Ascending aorta (tissue), 2 donors: Measurements from ENCODE around the gene CCDC63. TPM values are rescaled to one million over a fixed set of nuclear protein-coding genes. Genes with fewer than 3 reads are reported as not detected.

Experiments used
- DNase-seq, 2 donors: peaks; one replicate each; pipeline ENCODE4 v3.0.0-alpha.2; 2019; ENCODE audit warnings: low spot score in 2 of 2
- H3K27ac ChIP-seq, 2 donors: fragments of 200-600 bp; sonication (generic); one replicate each; pipeline ENCODE4 v1.5.1; 2016 to 2017; ENCODE audit warnings: mild to moderate bottlenecking in 1 of 2
- H3K27me3 ChIP-seq: fragments of 200-600 bp; sonication (generic); one replicate; pipeline ENCODE4 v1.5.1; 2017
- H3K36me3 ChIP-seq, 2 donors: fragments of 200-600 bp; sonication (generic); one replicate each; pipeline ENCODE4 v1.5.1; 2016
- H3K4me1 ChIP-seq, 2 donors: fragments of 200-600 bp; sonication (generic); one replicate each; pipeline ENCODE4 v1.5.1; 2016 to 2017; ENCODE audit warnings: mild to moderate bottlenecking in 1 of 2
- H3K4me3 ChIP-seq, 2 donors: fragments of 200-600 bp; sonication (generic); one replicate each; pipeline ENCODE4 v1.5.1; 2016 to 2017; ENCODE audit warnings: mild to moderate bottlenecking in 1 of 2
- H3K9me3 ChIP-seq, 2 donors: fragments of 200-600 bp; sonication (generic); one replicate each; pipeline ENCODE4 v1.5.1; 2016
- CTCF ChIP-seq, 3 experiments: fragments of 200-600 bp in 2 of 3; fragments of 450-650 bp in 1 of 3; sonication (generic) in 2 of 3; IDR thresholded peaks; one replicate each; pipeline ENCODE4 v1.5.1; 2016 to 2019; ENCODE audit warnings: antibody characterized with exemption in 3 of 3, mild to moderate bottlenecking in 1 of 3, moderate library complexity in 1 of 3
- intact Hi-C: fragments of 100-400 bp; cut with DNase I; formaldehyde crosslinking; loops from one replicate; pipeline ENCODE4 v1.15.1; 2023
- total RNA-seq: library from RNA; depleted of rRNA; stranded (reverse); fragments of >200 nt; gene quantifications from one replicate; pipeline ENCODE4 v1.1.0, GENCODE V29; 2016

CCDC63 gene
- total RNA-seq, 1 donor from 2014 or later, result not detected

GRCh38 chr12:110816779-110817178 is 30.0 kb upstream of the CCDC63 start:
- Histone ChIP-seq H3K9me3 (no peaks in the 10 kb centered on the region), H3K27me3 (no peaks in the 10 kb centered on the region), H3K27ac (no peak overlapping the region), H3K4me3 (no peak overlapping the region), H3K4me1 (no peaks in the 10 kb centered on the region), H3K36me3 (no peaks in the 10 kb centered on the region)
- DNase-seq, result no peak
- TF ChIP-seq CTCF (IDR thresholded peaks at IDR 0.05), result no peak
- intact Hi-C loops, result no loop called here

- DNase-seq, result no peak
- no peak for TF ChIP-seq CTCF (IDR thresholded peaks at IDR 0.05)
- H3K9me3 ChIP-seq, result no peaks in the 10 kb centered on the region
- H3K4me3 ChIP-seq, result no peak overlapping the region
- intact Hi-C loops, result no loop called here
- H3K27me3 ChIP-seq, result no peaks in the 10 kb centered on the region
- H3K4me1 ChIP-seq, result no peaks in the 10 kb centered on the region
- H3K36me3 ChIP-seq, result no peaks in the 10 kb centered on the region
- H3K27ac ChIP-seq, result no peak overlapping the region
Measured at GRCh38 chr12:110818511-110818910, 28.3 kb upstream of the CCDC63 start.

- Histone ChIP-seq H3K4me3 (no peak overlapping the region), H3K4me1 (no peaks in the 10 kb centered on the region)
- intact Hi-C loops, result no loop called here
Measured at GRCh38 chr12:110819150-110819549, 27.6 kb upstream of the CCDC63 start.

GRCh38 chr12:110819646-110820045 is 27.1 kb upstream of the CCDC63 start:
- no peaks in the 10 kb centered on the region for H3K9me3 ChIP-seq
- intact Hi-C loops, result no loop called here
- H3K27me3 ChIP-seq, result no peaks in the 10 kb centered on the region
- TF ChIP-seq CTCF (IDR thresholded peaks at IDR 0.05), result no peak
- H3K4me1 ChIP-seq, result no peaks in the 10 kb centered on the region
- DNase-seq, result no peak
- H3K36me3 ChIP-seq, result no peaks in the 10 kb centered on the region
- no peak overlapping the region for H3K4me3 ChIP-seq
- H3K27ac ChIP-seq, result no peak overlapping the region

More at GRCh38 chr12:110819150-110819549, 27.6 kb upstream of the CCDC63 start:
- no peak for DNase-seq
- Histone ChIP-seq H3K27me3 (no peaks in the 10 kb centered on the region), H3K27ac (no peak overlapping the region), H3K36me3 (no peaks in the 10 kb centered on the region), H3K9me3 (no peaks in the 10 kb centered on the region)
- TF ChIP-seq CTCF (IDR thresholded peaks at IDR 0.05), result no peak

- intact Hi-C loops, result no loop called here
- Histone ChIP-seq H3K4me3 (no peak overlapping the region), H3K9me3 (no peaks in the 10 kb centered on the region), H3K27me3 (no peaks in the 10 kb centered on the region), H3K36me3 (no peaks in the 10 kb centered on the region), H3K27ac (no peak overlapping the region), H3K4me1 (no peaks in the 10 kb centered on the region)
- TF ChIP-seq CTCF (IDR thresholded peaks at IDR 0.05), result no peak
- DNase-seq, result no peak
Measured at GRCh38 chr12:110821917-110822316, 24.9 kb upstream of the CCDC63 start.

- no peak overlapping the region for H3K4me3 ChIP-seq
- H3K9me3 ChIP-seq, result no peaks in the 10 kb centered on the region
- no peak for DNase-seq
- H3K4me1 ChIP-seq, result no peaks in the 10 kb centered on the region
- no peaks in the 10 kb centered on the region for H3K27me3 ChIP-seq
- no peaks in the 10 kb centered on the region for H3K36me3 ChIP-seq
- no peak for TF ChIP-seq CTCF (IDR thresholded peaks at IDR 0.05)
- no peak overlapping the region for H3K27ac ChIP-seq
- intact Hi-C loops, result no loop called here
Measured at GRCh38 chr12:110822821-110823415, 23.9 kb upstream of the CCDC63 start.
